Sigmoid colon (tissue), 4 donors: ENCODE measurements around the gene MDM2.

Experiments
- CTCF ChIP-seq, 4 experiments: fragments of 450-650 bp in 3 of 4; fragments of 200-600 bp in 1 of 4; IDR thresholded peaks; one replicate each; pipeline ENCODE4 v1.5.1; 2016 to 2019; ENCODE audit warnings: antibody characterized with exemption in 4 of 4, mild to moderate bottlenecking in 3 of 4, moderate library complexity in 2 of 4
- POLR2A ChIP-seq, 2 donors: fragments of 450-650 bp; IDR thresholded peaks; one replicate each; pipeline ENCODE4 v1.6.1; 2016; ENCODE audit warnings: antibody characterized with exemption in 2 of 2, mild to moderate bottlenecking in 2 of 2, moderate library complexity in 2 of 2
- POLR2AphosphoS5 ChIP-seq, 4 donors: sonication (generic); formaldehyde crosslinking; IDR thresholded peaks; one replicate each; pipeline ENCODE4 v1.6.1; 2017; ENCODE audit warnings: antibody characterized with exemption in 4 of 4

- TF ChIP-seq CTCF (IDR thresholded peaks at IDR 0.05) = no peak
- TF ChIP-seq POLR2A (IDR thresholded peaks at IDR 0.05) = no peak
- no peak for TF ChIP-seq POLR2AphosphoS5 (IDR thresholded peaks at IDR 0.05)
Measured at GRCh38 chr12:68761901-68762630, 45.9 kb upstream of the MDM2 start.
